ENCODE measurements around the gene RGMB.
A peak's percentile ranks its signal among the peaks of the same experiment; 100 is the strongest.

Gene RGMB

DNA sequence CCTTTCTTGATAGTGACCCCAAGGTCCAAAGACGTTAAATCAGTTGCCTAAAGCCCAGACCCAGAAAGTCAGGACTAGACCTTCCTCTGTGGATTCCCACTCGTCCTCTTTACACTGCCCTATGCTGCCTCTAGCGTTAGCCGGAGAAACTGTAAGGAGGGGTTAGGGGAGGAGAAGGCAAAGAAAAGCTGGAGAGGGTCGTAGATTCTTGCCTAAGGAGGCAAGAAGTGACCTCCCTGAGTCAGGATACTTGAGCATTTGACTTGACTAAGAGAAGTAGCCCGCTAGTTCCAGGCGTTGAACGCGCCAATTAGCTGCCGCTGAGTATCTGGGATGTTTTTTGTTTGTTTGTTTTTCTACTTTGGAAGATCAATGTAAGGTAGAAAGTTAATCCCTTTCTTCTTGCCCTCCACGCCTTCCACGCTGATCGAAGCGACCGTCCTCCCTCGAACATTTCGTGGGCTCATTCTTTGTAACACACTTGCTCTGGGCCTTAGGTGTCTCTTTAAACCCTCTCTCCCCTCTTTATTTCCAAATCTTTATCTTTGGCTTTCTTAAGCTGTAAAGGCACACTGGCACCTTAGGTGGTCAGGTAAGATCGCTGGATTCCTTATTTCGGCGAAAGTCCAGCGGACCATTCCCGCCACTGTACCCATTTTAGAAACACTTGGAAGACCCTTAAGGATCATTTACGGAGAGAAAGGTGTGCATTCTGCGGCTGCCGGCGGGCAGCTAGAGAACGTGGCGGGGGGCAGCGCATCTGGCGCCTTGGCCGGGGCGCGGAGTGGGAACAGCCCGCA is 5.1 kb upstream of the RGMB start:
- H3K4me1 ChIP-seq (ENCODE audit: control insufficient read depth, insufficient read depth, low read length): peaks cover 20% of the 10 kb centered on the region
- H3K27me3 ChIP-seq (ENCODE audit: control insufficient read depth in 1 of 2, insufficient read depth in 2 of 2, low read length in 2 of 2): no peaks in the 10 kb centered on the region
- peak overlapping the region; percentile 42 to 87 for H3K9ac ChIP-seq (ENCODE audit: low read length in 2 of 2)
- H3K27ac ChIP-seq (ENCODE audit: low read length): peak overlapping the region; percentile 91
- no peaks in the 10 kb centered on the region for H3K9me3 ChIP-seq (ENCODE audit: control insufficient read depth in 2 of 2, low read length in 2 of 2)
- H3K4me3 ChIP-seq (ENCODE audit: low read length in 2 of 2): peak overlapping the region; percentile 92 to 98
- H3K36me3 ChIP-seq (ENCODE audit: control insufficient read depth in 2 of 2, insufficient read depth in 2 of 2, low read length in 2 of 2): no peaks in the 10 kb centered on the region

DNA sequence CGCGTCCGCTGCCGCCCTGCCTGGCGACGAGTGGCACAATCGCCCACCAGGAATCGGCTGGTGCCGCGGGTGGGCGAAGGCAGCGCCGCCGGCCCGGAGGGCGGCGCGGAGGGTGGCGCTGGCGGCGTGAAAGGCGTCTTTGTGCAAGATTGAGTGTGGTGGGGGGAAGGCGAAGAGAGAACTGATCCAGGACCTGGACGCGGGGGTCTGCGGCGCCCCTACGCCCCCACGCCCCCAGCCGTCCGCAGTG is 4.6 kb upstream of the RGMB start:
- Histone ChIP-seq H3K9me3 (ENCODE audit: control insufficient read depth in 2 of 2, low read length in 2 of 2) (no peaks in the 10 kb centered on the region), H3K27ac (ENCODE audit: low read length) (peak overlapping the region; percentile 91), H3K9ac (ENCODE audit: low read length in 2 of 2) (peak overlapping the region; percentile 42 to 87), H3K27me3 (ENCODE audit: control insufficient read depth in 1 of 2, insufficient read depth in 2 of 2, low read length in 2 of 2) (no peaks in the 10 kb centered on the region), H3K36me3 (ENCODE audit: control insufficient read depth in 2 of 2, insufficient read depth in 2 of 2, low read length in 2 of 2) (no peaks in the 10 kb centered on the region), H3K4me3 (ENCODE audit: low read length in 2 of 2) (peak overlapping the region; percentile 92 to 98), H3K4me1 (ENCODE audit: control insufficient read depth, insufficient read depth, low read length) (peaks cover 20% of the 10 kb centered on the region)

DNA sequence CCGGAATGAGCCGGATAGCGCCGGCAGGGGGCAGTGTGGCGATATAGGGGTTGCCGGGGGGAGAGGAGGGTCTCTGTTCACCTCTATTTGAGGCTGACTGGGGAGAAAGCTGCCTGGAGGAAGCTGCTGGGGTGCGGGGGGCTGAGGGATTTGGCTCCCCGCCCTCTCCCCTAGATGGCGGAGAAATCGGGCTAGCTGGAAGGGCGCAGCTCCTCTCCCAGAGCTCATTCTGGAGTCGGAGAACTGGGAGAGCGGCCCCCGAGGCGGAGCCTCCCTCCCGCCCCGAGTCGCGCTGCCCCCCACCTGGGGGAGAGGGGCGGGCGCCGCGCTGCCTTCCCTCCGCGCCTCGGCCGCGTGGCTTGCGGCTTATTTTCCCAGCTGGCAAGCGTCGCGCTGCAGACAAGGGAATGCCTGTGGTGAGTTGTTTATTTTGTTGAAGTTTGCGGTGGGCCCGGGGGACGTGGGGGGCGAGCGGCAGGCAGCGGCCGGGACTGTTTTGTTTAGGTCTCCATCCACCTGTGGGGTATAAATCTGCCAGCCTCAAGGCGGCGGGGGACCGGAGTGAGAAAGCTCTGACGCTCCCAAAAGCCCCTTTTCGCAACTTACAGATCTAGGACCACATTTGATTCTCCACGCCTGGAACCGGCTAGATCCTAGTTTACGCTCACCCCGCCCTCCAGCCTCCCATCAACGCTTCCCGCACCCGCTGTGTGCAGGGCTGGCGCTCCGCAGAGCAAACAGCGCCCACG is 4.1 kb upstream of the RGMB start:
- H3K27ac ChIP-seq (ENCODE audit: low read length): peak overlapping the region; percentile 91
- H3K9me3 ChIP-seq (ENCODE audit: control insufficient read depth in 2 of 2, low read length in 2 of 2): no peaks in the 10 kb centered on the region
- H3K4me1 ChIP-seq (ENCODE audit: control insufficient read depth, insufficient read depth, low read length): peaks cover 20% of the 10 kb centered on the region
- peak overlapping the region; percentile 92 to 98 for H3K4me3 ChIP-seq (ENCODE audit: low read length in 2 of 2)
- no peaks in the 10 kb centered on the region for H3K27me3 ChIP-seq (ENCODE audit: control insufficient read depth in 1 of 2, insufficient read depth in 2 of 2, low read length in 2 of 2)
- peak overlapping the region; percentile 42 to 87 for H3K9ac ChIP-seq (ENCODE audit: low read length in 2 of 2)
- H3K36me3 ChIP-seq (ENCODE audit: control insufficient read depth in 2 of 2, insufficient read depth in 2 of 2, low read length in 2 of 2): no peaks in the 10 kb centered on the region

DNA sequence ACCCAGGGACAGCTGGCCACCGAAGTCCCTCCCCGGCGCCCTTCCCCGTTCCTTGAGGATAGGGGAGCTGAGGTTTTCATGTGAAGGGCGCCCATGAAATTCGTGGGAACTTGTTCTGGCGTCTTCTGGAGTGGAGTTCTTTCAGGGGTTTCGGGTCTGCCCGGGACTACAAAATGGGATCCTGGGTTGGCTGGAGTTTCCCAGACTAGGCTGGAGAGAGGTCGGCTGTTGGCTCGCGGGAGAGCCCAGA is 3.6 kb upstream of the RGMB start:
- peak overlapping the region; percentile 91 for H3K27ac ChIP-seq (ENCODE audit: low read length)
- no peaks in the 10 kb centered on the region for H3K36me3 ChIP-seq (ENCODE audit: control insufficient read depth in 2 of 2, insufficient read depth in 2 of 2, low read length in 2 of 2)
- no peaks in the 10 kb centered on the region for H3K9me3 ChIP-seq (ENCODE audit: control insufficient read depth in 2 of 2, low read length in 2 of 2)
- H3K4me1 ChIP-seq (ENCODE audit: control insufficient read depth, insufficient read depth, low read length): peaks cover 20% of the 10 kb centered on the region
- peak overlapping the region; percentile 92 to 98 for H3K4me3 ChIP-seq (ENCODE audit: low read length in 2 of 2)
- H3K9ac ChIP-seq (ENCODE audit: low read length in 2 of 2): peak overlapping the region; percentile 42 to 87
- H3K27me3 ChIP-seq (ENCODE audit: control insufficient read depth in 1 of 2, insufficient read depth in 2 of 2, low read length in 2 of 2): no peaks in the 10 kb centered on the region

DNA sequence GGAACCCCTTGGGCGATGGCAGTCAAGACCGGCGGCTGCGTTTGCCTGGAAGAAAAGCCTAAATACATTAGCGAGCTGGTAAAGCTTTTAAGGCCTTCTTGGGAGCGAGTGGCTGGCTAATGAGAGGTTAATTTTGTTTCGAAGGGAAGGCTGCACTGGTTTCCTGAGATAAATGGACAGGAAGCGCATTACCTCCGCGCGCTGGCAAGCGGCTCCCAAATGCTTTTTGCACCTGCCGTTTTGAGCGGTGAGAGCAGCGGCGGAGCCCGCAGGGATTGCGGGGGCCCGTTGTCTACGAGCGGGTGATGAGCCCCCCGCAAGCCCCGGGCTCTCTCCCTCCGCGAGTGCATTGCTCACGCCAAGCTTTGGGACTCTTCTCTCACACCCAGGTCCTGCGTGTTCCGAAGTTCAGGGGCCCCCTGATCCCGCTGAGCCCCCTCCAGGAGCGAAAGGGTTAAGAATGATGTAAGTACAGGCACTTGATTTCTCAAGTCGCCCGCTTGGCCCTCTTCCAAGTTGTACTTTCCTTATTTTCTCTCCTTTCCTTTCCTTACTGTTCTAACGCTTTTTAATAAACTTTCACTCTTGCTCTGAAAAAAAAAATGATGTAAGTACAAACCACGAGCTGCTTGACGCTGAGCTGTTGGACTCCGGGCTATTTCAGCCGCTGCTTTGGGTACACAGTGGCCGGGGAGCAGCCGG is 3.1 kb upstream of the RGMB start:
- Histone ChIP-seq H3K36me3 (ENCODE audit: control insufficient read depth in 2 of 2, insufficient read depth in 2 of 2, low read length in 2 of 2) (no peaks in the 10 kb centered on the region), H3K4me3 (ENCODE audit: low read length in 2 of 2) (peak overlapping the region; percentile 92 to 98), H3K9ac (ENCODE audit: low read length in 2 of 2) (peak overlapping the region; percentile 42 to 87), H3K27ac (ENCODE audit: low read length) (peak overlapping the region; percentile 91), H3K9me3 (ENCODE audit: control insufficient read depth in 2 of 2, low read length in 2 of 2) (no peaks in the 10 kb centered on the region), H3K4me1 (ENCODE audit: control insufficient read depth, insufficient read depth, low read length) (peaks cover 20% of the 10 kb centered on the region), H3K27me3 (ENCODE audit: control insufficient read depth in 1 of 2, insufficient read depth in 2 of 2, low read length in 2 of 2) (no peaks in the 10 kb centered on the region)

DNA sequence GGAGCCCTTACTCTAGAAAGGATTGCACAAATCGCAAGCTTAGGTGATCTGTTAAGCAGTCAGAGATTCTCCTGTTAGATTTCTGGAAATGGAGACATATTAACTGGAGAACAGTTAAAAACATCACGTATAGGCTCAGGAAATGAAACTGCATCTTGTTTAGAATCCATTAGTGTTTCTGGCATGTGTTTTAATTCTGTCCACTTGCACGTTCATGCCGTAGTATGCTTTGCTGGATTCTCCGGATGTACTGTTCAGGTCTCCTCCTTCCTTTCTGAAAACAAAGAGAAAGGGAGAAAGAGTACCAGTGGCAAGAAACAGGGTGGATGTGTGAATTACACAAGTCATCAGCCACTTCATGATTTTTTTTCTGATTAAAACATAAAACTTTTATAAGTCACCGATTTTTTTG is 2.5 kb upstream of the RGMB start:
- peak overlapping the region; percentile 91 for H3K27ac ChIP-seq (ENCODE audit: low read length)
- no peaks in the 10 kb centered on the region for H3K9me3 ChIP-seq (ENCODE audit: control insufficient read depth in 2 of 2, low read length in 2 of 2)
- peak overlapping the region; percentile 92 to 98 for H3K4me3 ChIP-seq (ENCODE audit: low read length in 2 of 2)
- H3K9ac ChIP-seq (ENCODE audit: low read length in 2 of 2): peak overlapping the region; percentile 42 to 87
- no peaks in the 10 kb centered on the region for H3K36me3 ChIP-seq (ENCODE audit: control insufficient read depth in 2 of 2, insufficient read depth in 2 of 2, low read length in 2 of 2)
- H3K27me3 ChIP-seq (ENCODE audit: control insufficient read depth in 1 of 2, insufficient read depth in 2 of 2, low read length in 2 of 2): no peaks in the 10 kb centered on the region
- H3K4me1 ChIP-seq (ENCODE audit: control insufficient read depth, insufficient read depth, low read length): peaks cover 20% of the 10 kb centered on the region

DNA sequence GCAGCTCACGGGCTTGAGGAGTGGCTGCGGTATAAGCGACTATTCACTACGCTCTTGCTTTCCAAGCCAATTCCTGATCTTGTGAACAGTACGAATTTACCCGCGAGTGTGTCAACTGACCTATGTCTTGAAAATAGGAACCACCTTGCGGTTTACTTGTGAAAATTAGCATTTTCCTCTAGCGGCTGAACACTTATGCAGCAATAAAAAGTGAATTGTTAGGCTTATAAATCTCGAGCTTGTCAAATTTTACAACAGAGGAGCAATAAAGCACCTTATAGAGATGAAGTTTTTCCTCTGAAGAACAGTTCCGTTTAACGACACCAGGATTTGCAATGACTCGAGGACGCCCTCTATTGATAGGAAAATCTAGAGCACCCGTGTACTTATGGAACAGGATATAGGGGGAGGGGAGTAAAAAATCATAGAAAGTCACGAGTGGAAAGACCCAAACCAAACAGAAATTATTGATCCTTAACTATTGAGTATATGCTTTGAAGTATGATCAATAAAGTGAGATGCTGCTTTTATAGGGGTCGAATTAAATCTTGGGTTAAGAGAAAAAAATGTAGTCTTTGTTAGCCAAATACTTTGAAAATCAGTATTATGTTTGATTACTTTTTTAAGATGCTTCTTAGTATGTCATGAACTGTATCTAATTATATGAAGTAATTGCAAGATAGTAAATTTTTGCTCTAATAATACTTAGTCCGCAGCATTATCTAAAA is 1.9 kb upstream of the RGMB start:
- Histone ChIP-seq H3K4me3 (ENCODE audit: low read length in 2 of 2) (peak overlapping the region; percentile 92 to 98), H3K36me3 (ENCODE audit: control insufficient read depth in 2 of 2, insufficient read depth in 2 of 2, low read length in 2 of 2) (no peaks in the 10 kb centered on the region), H3K4me1 (ENCODE audit: control insufficient read depth, insufficient read depth, low read length) (peaks cover 20% of the 10 kb centered on the region), H3K9ac (ENCODE audit: low read length in 2 of 2) (peak overlapping the region; percentile 42 to 87), H3K9me3 (ENCODE audit: control insufficient read depth in 2 of 2, low read length in 2 of 2) (no peaks in the 10 kb centered on the region), H3K27me3 (ENCODE audit: control insufficient read depth in 1 of 2, insufficient read depth in 2 of 2, low read length in 2 of 2) (no peaks in the 10 kb centered on the region), H3K27ac (ENCODE audit: low read length) (peak overlapping the region; percentile 91)

DNA sequence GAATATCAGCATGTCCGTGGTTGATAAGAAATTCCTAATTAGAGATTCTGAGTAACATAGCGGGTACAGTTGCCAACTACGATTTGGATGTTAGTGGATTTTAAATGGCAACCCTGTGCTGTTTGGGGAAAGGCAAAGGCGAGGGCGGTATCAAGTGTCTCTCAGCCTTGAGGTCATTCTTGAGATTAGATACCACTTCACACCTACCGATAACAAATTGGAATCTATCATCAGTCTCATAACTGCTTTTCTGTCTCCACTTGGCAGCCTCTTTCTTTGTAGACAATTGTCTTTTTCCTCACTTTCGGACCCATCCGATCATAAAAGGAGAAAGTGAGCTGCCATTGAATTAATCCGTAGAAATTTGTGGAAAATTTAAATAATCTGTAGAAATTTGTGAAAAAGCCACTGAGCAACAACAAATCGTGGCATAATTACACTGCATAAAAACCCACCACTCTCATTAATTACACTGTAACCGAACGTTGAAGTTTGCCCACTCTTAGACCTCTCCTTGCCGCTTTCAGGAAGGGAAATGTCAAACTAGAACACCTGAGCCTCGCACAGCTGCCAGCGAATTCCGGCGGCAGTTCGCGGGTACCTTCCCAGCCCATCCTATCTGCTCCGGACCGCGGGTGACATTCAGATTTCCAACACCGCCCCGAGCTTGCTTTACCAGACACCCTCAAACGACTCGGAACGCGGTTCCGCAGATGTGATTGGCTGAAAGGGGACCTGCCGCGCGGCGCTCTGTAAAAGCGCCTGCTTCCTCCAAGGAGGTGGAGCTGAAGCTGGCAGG is 849 bp upstream of the RGMB start:
- Histone ChIP-seq H3K4me1 (ENCODE audit: control insufficient read depth, insufficient read depth, low read length) (peaks cover 16% of the 10 kb centered on the region), H3K27me3 (ENCODE audit: control insufficient read depth in 1 of 2, insufficient read depth in 2 of 2, low read length in 2 of 2) (no peaks in the 10 kb centered on the region), H3K36me3 (ENCODE audit: control insufficient read depth in 2 of 2, insufficient read depth in 2 of 2, low read length in 2 of 2) (no peaks in the 10 kb centered on the region), H3K9me3 (ENCODE audit: control insufficient read depth in 2 of 2, low read length in 2 of 2) (no peaks in the 10 kb centered on the region), H3K4me3 (ENCODE audit: low read length in 2 of 2) (peak overlapping the region; percentile 86 to 98), H3K9ac (ENCODE audit: low read length in 2 of 2) (peak overlapping the region; percentile 64 to 87), H3K27ac (ENCODE audit: low read length) (peak overlapping the region; percentile 77)

DNA sequence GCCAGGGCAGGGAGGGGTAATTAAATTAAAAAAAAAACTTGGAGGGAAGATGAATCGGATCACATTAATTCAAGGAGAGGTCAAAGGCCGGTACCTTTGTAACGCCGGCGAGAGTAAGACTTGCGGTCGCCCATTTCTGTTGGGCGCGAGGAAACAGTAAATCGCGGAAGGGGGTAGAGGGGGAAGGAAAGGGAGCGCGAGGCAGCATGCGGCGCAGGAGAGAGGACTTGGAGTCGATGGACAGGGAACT is 324 bp upstream of the RGMB start:
- peak overlapping the region; percentile 86 to 98 for H3K4me3 ChIP-seq (ENCODE audit: low read length in 2 of 2)
- no peaks in the 10 kb centered on the region for H3K36me3 ChIP-seq (ENCODE audit: control insufficient read depth in 2 of 2, insufficient read depth in 2 of 2, low read length in 2 of 2)
- H3K4me1 ChIP-seq (ENCODE audit: control insufficient read depth, insufficient read depth, low read length): peaks cover 14% of the 10 kb centered on the region
- H3K9me3 ChIP-seq (ENCODE audit: control insufficient read depth in 2 of 2, low read length in 2 of 2): no peaks in the 10 kb centered on the region
- H3K27me3 ChIP-seq (ENCODE audit: control insufficient read depth in 1 of 2, insufficient read depth in 2 of 2, low read length in 2 of 2): no peaks in the 10 kb centered on the region
- peak overlapping the region in 1 of 2 donors; percentile 87 for H3K9ac ChIP-seq (ENCODE audit: low read length in 2 of 2)
- peak overlapping the region; percentile 77 for H3K27ac ChIP-seq (ENCODE audit: low read length)
